Fibroblast of peridontal ligament (primary cell): ENCODE measurements around the gene RBCK1.
"Not testable (repeated sequence)": the region's sequence is repeated elsewhere in the genome, so short reads cannot be mapped to it uniquely, and the experiment has no call there.

ENCODE experiments used
- DNase-seq: peaks from one replicate; pipeline ENCODE4 v3.0.0-alpha.2; 2010; ENCODE audit errors: extremely low read depth

The RBCK1 gene

GRCh38 chr20:376089-376488 is 32.0 kb upstream of the RBCK1 start:
- no peak for DNase-seq

- DNase-seq, result no peak
Observed at GRCh38 chr20:376750-377149, 31.3 kb upstream of the RBCK1 start.

DNA sequence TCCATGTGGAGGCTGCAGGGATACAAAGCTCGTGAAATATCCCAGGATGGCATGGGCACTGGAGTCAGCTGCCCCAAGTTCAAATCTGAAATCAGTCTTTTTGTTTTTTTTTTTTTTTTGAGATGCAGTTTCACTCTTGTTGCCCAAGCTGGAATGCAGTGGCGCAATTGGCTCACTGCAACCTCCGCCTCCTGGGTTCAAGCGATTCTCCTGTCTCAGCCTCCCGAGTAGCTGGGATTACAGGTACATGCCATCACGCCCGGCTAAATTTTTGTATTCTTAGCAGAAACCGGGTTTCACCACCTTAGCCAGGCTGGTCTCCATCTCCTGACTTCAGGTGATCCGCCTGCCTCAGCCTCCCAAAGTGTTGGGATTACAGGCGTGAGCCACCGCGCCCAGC is 30.5 kb upstream of the RBCK1 start:
- DNase-seq, result not testable (repeated sequence)

GRCh38 chr20:378961-379336 is 29.1 kb upstream of the RBCK1 start:
- DNase-seq, result no peak

DNA sequence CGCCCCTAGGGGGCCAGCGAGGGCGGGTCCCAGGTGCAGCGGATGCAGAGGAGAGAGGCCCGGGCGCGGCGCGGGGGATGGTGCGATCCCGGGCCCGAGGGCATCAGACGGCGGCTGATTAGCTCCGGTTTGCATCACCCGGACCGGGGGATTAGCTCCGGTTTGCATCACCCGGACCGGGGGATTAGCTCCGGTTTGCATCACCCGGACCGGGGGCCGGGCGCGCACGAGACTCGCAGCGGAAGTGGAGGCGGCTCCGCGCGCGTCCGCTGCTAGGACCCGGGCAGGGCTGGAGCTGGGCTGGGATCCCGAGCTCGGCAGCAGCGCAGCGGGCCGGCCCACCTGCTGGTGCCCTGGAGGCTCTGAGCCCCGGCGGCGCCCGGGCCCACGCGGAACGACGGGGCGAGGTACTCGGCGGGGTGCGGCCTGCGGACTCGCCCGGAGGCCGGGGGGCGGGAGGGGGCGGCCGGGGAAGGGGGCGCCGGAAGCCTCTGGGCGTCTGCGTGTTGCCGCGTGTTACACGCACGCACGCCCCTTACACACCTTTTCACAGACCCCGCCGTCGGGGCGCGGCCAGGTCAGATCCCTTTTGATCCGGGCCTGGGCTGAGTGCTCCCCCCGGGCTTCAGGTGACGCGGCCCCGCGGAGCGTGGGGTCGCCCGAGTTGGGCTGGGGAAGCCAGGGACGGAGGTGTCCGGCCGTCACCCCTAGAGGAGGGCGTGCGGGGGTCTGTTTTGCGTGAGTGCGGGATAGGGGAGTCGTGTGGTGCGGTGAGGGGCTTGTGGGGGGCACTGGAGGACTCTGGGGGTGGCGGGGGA is 27.1 kb upstream of the RBCK1 start:
- peak; percentile 65 for DNase-seq

DNA sequence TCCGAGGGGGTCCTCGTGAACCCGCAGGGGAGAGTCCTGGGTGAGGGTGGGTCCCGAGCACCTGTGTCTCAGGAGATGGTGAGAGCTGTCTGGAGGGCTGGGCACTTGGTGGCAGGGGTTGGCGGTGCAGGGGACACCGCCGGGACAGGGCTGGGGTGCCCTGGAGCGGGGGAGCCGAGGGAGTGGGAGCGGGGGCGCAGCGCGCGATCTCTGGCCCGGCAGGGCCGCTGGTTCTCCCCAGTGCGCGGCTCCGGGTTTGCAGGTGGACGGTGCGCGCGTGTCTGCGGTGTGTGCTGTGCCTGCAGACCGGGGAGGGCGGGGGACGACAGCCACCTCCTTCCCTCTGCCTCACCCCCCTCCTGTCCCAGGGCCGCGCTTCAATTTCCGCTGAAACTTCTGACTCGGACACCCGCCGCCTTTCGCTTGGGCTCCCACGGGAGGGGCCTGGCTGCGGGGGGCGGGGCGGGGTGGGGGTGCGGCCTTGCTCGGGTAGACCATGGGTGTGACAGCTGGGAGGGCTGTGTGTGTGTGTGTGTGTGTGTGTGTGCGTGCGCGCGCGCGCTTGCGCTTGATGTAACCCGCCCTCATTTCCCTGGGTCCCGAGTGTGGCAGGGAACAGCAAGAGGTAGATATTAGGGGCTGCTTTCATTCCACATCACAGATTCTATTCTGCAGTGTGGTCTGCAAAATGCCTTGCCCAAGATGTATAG is 26.4 kb upstream of the RBCK1 start:
- DNase-seq, result peak; percentile 73

DNA sequence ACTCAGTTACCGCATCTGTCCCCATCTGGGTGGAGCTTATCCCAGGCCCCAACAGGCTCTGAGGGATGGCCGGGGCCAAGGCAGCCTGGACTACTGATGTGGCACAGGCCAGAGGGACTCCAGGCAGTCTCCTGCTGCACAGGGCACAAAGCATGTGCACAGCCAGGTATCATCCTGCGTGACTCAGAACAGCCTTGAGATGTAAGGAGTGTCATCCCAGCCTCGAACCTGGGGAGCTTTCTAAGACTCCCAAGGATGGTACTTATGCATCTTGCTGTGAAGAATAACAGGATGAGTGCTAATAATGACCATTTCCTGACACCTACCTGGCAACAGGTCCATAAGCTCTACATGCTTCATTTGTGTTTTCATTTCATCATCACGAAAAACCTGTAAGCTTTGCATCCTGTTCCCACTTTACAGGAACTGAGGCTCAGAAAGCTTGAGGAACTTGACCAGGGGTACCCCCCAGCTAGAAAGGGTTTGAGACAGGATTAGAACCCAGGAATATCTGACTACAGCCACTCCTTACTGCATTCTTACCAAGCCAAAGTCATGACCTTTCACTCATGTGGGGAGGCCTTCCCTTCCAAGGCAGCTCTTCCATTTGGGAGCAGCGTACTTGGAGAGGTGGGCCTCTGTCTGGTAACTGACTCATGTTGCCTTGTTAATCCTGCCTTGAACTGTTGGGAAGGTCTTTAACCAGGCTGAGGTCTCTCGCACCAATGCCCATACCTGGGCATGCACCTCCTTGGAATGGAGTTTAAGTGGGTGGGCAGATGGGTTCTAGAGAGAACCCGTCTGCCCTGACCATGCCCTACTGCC is 25.6 kb upstream of the RBCK1 start:
- DNase-seq, result no peak

GRCh38 chr20:383889-384288 is 24.2 kb upstream of the RBCK1 start:
- no peak for DNase-seq

DNA sequence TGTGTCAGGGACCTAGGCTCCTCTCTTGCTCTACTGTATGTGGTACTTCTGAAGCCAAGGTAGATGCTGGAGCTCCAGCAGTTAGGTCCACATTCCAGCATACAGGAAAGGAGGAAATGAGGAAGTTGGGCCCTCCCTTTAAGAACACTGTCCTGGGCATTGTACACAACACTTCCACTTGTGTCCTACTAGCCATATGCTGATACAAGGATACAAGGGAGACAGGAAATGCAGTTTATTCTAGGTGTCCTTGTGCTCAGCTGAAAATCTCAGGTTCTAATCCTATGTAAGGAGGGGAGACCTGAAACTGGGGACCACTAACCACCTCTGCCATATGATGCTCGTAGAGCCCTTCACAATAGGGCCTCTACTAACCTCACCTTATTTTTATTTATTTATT is 23.4 kb upstream of the RBCK1 start:
- no peak for DNase-seq

DNA sequence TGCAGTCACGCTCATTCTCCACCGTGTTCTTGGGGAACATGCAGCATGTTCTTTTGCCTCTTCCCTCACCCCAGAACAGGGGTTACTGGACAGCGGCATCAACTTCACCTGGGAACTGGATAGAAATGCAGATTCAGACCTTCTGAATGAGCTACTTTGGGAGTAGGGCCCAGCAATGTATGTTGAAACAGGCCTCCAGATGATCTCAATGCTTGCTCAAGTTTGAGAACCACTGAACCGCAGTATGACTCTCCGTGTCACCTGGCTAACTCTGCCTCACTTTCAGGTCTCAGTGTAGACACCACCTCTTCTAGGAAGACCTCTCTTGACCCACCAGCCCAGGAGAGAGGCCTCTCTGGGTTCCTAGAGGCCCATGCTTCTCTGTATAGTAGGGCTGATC is 22.7 kb upstream of the RBCK1 start:
- DNase-seq, result no peak

GRCh38 chr20:386634-387033 is 21.5 kb upstream of the RBCK1 start:
- DNase-seq, result not testable (repeated sequence)

GRCh38 chr20:387520-387919 is 20.6 kb upstream of the RBCK1 start:
- DNase-seq, result no peak

DNA sequence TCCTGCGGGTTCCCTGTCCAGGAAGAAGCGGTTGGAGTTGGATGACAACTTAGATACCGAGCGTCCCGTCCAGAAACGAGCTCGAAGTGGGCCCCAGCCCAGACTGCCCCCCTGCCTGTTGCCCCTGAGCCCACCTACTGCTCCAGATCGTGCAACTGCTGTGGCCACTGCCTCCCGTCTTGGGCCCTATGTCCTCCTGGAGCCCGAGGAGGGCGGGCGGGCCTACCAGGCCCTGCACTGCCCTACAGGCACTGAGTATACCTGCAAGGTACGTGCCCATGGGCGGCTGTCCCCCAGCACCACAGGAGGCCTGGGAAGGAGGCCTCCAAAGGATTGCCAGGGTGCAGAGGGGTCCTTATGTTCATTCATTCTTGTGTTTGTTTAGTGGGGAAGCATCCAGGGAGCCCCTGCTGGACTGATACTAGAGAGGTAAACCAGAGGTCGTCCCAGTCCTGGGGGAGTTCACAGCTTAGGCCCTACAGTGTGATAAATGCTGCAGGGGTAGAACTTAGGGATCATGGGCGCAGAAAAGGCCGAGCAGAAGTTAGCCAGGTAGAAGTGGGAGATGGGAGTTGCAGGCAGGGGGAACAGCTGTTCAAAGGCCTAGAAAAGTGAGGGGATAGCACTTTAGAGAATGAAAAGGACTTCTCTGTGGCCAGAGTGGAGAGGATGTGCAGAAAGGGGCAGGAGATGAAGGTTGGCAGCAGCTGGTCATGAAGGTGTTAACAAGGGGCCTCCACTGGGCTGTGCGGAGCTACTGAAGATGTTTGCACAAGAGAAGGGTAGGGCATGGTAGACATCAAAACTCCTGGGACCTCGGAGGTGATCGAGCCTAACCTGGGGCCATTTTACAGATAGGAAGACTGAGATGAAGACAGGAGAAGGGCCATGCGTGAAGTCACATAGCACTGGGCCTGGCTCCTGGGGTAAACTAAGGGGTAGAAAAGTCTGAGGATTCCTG is 19.8 kb upstream of the RBCK1 start:
- no peak for DNase-seq

GRCh38 chr20:389220-389619 is 18.9 kb upstream of the RBCK1 start:
- DNase-seq, result no peak

- DNase-seq, result no peak
Observed at GRCh38 chr20:391041-391711, 16.9 kb upstream of the RBCK1 start.

GRCh38 chr20:393296-393695 is 14.8 kb upstream of the RBCK1 start:
- not testable (repeated sequence) for DNase-seq

GRCh38 chr20:396252-396618 is 11.9 kb upstream of the RBCK1 start:
- no peak for DNase-seq

DNA sequence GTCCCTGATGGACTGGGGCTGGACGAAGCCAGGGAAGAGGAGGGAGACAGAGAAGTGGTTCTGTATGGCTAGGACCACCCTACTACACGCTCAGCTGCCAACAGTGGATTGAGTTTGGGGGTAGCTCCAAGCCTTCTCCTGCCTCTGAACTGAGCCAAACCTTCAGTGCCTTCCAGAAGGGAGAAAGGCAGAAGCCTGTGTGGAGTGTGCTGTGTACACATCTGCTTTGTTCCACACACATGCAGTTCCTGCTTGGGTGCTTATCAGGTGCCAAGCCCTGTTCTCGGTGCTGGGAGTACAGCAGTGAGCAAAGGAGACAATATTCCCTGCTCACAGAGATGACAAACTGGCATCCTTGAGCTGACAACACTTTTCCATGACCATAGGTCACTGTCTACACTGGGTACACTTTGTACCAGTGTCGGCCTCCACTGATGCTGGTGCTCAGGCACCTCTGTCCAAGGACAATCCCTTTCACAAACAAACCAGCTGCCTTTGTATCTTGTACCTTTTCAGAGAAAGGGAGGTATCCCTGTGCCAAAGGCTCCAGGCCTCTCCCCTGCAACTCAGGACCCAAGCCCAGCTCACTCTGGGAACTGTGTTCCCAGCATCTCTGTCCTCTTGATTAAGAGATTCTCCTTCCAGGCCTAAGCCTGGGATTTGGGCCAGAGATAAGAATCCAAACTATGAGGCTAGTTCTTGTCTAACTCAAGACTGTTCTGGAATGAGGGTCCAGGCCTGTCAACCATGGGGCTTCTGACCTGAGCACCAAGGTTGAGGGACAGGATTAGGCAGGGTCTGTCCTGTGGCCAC is 11.3 kb upstream of the RBCK1 start:
- no peak for DNase-seq

- no peak for DNase-seq
Observed at GRCh38 chr20:397432-398237, 10.5 kb upstream of the RBCK1 start.
